SK-N-SH (cell line): ENCODE measurements around the gene PSMD10. TPM values are rescaled to one million over a fixed set of nuclear protein-coding genes. Genes with fewer than 3 reads are reported as not detected.

Experiments
- polyA plus RNA-seq, 3 experiments: library from polyadenylated mRNA; depleted of rRNA; stranded (reverse); fragments of >200 nt; gene quantifications; 2 replicates each; pipeline ENCODE4 v1.2.3, GENCODE V29; 2012

Gene PSMD10
- polyA plus RNA-seq, 1 of the 3 experiments (the other 2 are of a cell fraction) = 53.0 TPM

Other genes starting within 250 kb of the PSMD10 start
- gene TEX13B, start 109.2 kb downstream of the PSMD10 start, polyA plus RNA-seq (2012; rRNA removed) = not detected in 2 replicates
- gene VSIG1, start 46.5 kb downstream of the PSMD10 start, polyA plus RNA-seq (2012; rRNA removed) = not detected in 2 replicates
- 4.1 and 5.0 TPM in 2 replicates for gene ATG4A, start 236 bp upstream of the PSMD10 start, polyA plus RNA-seq (2012; rRNA removed)